ENCODE measurements around the gene B9D2. TPM values are rescaled to one million over a fixed set of nuclear protein-coding genes. Genes with fewer than 3 reads are reported as not detected.

B9D2 gene
- polyA plus RNA-seq, 1 donor from 2014 or later: 15.9 TPM

DNA sequence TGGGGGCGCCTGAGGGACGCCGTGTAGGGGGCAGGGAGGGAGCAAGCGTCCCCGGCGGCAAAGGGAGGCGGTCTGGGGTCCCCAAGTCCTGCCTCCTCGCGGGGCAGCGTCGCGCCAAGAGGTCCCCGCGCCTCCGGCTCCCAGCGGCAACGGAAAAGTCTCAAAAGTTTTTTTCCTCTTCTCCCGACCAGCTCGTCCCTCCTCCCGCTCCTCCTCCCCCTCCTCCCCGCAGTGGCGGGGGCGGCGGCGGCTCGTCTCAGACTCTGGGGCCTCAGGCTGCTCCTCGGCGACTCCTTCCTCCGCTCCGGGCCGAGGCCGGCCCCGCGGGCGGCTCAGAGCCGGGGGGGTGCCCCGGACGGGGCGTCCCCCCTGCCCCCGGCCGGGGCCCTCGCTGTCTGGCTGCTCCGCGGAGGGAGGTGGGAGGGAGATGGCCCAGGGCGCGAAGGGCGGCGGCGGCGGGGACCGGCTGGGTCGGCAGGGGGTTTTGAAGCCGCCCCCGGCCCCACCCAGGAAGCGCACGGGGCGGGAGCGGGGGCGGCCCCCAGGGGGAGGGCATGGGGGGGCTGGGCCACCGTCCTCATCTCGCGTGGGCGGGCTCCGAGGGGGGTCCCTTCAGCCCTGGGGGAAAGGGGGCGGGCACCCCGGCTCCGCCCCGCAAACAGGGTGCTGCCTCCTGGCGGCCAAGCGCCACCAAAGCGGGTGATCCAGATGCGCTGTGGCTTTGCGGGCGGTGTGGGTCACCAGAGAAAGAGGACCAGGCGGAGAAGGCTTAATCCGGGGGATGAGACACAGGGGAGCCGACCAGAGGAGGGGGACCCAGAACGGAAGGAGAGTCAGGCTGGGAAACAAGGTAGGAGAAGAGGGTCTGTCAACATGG is 10.2 kb downstream of the B9D2 start, which contains the start of gene TGFB1:
Gene TGFB1, minus strand, starts transcription at position 457 of the 877 bp plus-strand sequence. CDS start 878 bp downstream, outside the sequence.
- Histone ChIP-seq H2AFZ (ENCODE audit: low read depth, low read length) (no peak within 1 kb of the TSS), H3K27ac (ENCODE audit: low read length) (no peak within 1 kb of the TSS), H4K20me1 (ENCODE audit: insufficient read depth) (no peaks in the 10 kb centered on the region), H3K9me2 (ENCODE audit: insufficient read depth, low read length) (no peaks in the 10 kb centered on the region), H3K27me3 (ENCODE audit: insufficient read depth, low read depth, low read length) (peaks cover 52% of the 10 kb centered on the region), H3K9ac (ENCODE audit: low read length) (peak within 1 kb of the TSS; percentile 36), H3K9me3 (ENCODE audit: low read length) (no peaks in the 10 kb centered on the region), H3K4me2 (ENCODE audit: low read length) (no peak within 1 kb of the TSS), H3F3A (ENCODE audit: insufficient read depth, low read length, poor library complexity, severe bottlenecking) (no peaks in the 10 kb centered on the region), H3K79me2 (replicated peaks; ENCODE audit: insufficient read depth, low read length) (no peaks in the 10 kb centered on the region), H3K4me3 (ENCODE audit: low read length) (peak within 1 kb of the TSS; percentile 65), H3K36me3 (ENCODE audit: insufficient read depth, low read length) (no peaks in the 10 kb centered on the region)
- TF ChIP-seq, protein P1, sequence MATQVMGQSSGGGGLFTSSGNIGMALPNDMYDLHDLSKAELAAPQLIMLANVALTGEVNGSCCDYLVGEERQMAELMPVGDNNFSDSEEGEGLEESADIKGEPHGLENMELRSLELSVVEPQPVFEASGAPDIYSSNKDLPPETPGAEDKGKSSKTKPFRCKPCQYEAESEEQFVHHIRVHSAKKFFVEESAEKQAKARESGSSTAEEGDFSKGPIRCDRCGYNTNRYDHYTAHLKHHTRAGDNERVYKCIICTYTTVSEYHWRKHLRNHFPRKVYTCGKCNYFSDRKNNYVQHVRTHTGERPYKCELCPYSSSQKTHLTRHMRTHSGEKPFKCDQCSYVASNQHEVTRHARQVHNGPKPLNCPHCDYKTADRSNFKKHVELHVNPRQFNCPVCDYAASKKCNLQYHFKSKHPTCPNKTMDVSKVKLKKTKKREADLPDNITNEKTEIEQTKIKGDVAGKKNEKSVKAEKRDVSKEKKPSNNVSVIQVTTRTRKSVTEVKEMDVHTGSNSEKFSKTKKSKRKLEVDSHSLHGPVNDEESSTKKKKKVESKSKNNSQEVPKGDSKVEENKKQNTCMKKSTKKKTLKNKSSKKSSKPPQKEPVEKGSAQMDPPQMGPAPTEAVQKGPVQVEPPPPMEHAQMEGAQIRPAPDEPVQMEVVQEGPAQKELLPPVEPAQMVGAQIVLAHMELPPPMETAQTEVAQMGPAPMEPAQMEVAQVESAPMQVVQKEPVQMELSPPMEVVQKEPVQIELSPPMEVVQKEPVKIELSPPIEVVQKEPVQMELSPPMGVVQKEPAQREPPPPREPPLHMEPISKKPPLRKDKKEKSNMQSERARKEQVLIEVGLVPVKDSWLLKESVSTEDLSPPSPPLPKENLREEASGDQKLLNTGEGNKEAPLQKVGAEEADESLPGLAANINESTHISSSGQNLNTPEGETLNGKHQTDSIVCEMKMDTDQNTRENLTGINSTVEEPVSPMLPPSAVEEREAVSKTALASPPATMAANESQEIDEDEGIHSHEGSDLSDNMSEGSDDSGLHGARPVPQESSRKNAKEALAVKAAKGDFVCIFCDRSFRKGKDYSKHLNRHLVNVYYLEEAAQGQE (IDR thresholded peaks at IDR 0.05; ENCODE audit: borderline replicate concordance): no peak
- peak; percentile 57 for TF ChIP-seq SMC3 (conservative IDR thresholded peaks at IDR 0.05; ENCODE audit: poor library complexity)
- TF ChIP-seq EZH2 (IDR thresholded peaks at IDR 0.05; ENCODE audit: borderline replicate concordance, insufficient read depth, low read length, poor library complexity, severe bottlenecking): no peak
- peak; percentile 24 for TF ChIP-seq RAD21 (conservative IDR thresholded peaks at IDR 0.05)
- TF ChIP-seq, protein P2, sequence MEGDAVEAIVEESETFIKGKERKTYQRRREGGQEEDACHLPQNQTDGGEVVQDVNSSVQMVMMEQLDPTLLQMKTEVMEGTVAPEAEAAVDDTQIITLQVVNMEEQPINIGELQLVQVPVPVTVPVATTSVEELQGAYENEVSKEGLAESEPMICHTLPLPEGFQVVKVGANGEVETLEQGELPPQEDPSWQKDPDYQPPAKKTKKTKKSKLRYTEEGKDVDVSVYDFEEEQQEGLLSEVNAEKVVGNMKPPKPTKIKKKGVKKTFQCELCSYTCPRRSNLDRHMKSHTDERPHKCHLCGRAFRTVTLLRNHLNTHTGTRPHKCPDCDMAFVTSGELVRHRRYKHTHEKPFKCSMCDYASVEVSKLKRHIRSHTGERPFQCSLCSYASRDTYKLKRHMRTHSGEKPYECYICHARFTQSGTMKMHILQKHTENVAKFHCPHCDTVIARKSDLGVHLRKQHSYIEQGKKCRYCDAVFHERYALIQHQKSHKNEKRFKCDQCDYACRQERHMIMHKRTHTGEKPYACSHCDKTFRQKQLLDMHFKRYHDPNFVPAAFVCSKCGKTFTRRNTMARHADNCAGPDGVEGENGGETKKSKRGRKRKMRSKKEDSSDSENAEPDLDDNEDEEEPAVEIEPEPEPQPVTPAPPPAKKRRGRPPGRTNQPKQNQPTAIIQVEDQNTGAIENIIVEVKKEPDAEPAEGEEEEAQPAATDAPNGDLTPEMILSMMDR (IDR thresholded peaks at IDR 0.05; ENCODE audit: poor library complexity, severe bottlenecking): peak; percentile 71

DNA sequence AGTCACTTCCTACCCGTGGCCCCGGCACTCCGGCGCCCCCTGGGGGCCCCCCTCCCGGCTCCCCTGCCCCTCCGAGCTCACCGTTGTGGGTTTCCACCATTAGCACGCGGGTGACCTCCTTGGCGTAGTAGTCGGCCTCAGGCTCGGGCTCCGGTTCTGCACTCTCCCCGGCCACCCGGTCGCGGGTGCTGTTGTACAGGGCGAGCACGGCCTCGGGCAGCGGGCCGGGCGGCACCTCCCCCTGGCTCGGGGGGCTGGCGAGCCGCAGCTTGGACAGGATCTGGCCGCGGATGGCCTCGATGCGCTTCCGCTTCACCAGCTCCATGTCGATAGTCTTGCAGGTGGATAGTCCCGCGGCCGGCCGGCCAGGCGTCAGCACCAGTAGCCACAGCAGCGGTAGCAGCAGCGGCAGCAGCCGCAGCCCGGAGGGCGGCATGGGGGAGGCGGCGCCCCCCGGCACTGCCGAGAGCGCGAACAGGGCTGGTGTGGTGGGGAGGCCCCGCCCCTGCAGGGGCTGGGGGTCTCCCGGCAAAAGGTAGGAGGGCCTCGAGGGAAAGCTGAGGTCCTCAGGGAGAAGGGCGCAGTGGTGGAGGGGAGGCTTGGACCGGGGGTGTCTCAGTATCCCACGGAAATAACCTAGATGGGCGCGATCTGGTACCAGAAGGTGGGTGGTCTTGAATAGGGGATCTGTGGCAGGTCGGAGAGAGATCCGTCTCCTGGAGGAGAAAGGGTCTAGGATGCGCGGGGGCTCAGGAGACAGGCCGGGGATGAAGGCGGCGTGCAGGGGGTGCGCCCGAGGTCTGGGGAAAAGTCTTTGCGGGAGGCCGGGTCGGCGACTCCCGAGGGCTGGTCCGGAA is 11.1 kb downstream of the B9D2 start:
- no peaks in the 10 kb centered on the region for H3K79me2 ChIP-seq (replicated peaks; ENCODE audit: insufficient read depth, low read length)
- H3K27me3 ChIP-seq (ENCODE audit: insufficient read depth, low read depth, low read length): peaks cover 52% of the 10 kb centered on the region
- no peak overlapping the region for H3K27ac ChIP-seq (ENCODE audit: low read length)
- peak overlapping the region; percentile 65 for H3K4me3 ChIP-seq (ENCODE audit: low read length)
- H3K4me2 ChIP-seq (ENCODE audit: low read length): no peak overlapping the region
- peak overlapping the region; percentile 12 for H3K9ac ChIP-seq (ENCODE audit: low read length)
- H3K9me3 ChIP-seq (ENCODE audit: low read length): no peaks in the 10 kb centered on the region
- H3K36me3 ChIP-seq (ENCODE audit: insufficient read depth, low read length): no peaks in the 10 kb centered on the region
- no peaks in the 10 kb centered on the region for H3K9me2 ChIP-seq (ENCODE audit: insufficient read depth, low read length)
- no peaks in the 10 kb centered on the region for H3F3A ChIP-seq (ENCODE audit: insufficient read depth, low read length, poor library complexity, severe bottlenecking)
- no peaks in the 10 kb centered on the region for H4K20me1 ChIP-seq (ENCODE audit: insufficient read depth)
- H2AFZ ChIP-seq (ENCODE audit: low read depth, low read length): no peak overlapping the region
- TF ChIP-seq RAD21 (conservative IDR thresholded peaks at IDR 0.05) (no peak), EZH2 (IDR thresholded peaks at IDR 0.05; ENCODE audit: borderline replicate concordance, insufficient read depth, low read length, poor library complexity, severe bottlenecking) (peak; percentile 36), MXI1 (conservative IDR thresholded peaks at IDR 0.05; ENCODE audit: poor library complexity, severe bottlenecking) (no peak)
- TF ChIP-seq, protein P2 (IDR thresholded peaks at IDR 0.05; ENCODE audit: poor library complexity, severe bottlenecking): no peak
